ENCODE data around the gene CENPF.
"Not testable (repeated sequence)": the region's sequence is repeated elsewhere in the genome, so short reads cannot be mapped to it uniquely, and the experiment has no call there.

CENPF gene

DNA sequence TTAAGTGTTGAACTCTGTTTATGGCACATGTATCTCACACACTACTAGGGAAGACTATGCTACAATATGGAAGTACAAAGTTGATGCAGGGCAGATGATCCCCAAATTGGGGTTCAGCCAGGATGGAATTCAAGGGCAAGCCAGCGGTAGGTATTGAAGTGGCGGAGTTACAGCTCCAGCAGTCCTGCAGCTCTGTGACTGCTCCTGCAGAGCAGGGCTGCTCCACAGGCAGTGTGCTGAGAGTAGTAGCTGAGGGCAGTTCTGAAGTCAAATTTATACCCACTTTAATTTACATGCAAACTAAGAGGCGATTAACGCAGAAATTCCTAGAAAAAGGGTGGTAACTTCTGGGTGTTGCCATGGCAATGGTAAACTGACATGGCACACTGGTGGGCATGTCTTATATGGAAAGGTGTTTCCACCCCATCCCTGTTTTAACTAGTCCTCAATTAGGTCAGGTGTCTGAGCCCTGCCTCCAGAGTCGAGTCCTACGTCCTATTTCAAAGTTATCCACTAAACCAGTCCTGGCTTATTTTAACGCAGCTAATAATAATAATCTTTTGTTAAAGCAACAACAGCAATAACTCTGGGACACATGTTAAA, 20.6 kb upstream of the CENPF start:
- no peak for DNase-seq

DNA sequence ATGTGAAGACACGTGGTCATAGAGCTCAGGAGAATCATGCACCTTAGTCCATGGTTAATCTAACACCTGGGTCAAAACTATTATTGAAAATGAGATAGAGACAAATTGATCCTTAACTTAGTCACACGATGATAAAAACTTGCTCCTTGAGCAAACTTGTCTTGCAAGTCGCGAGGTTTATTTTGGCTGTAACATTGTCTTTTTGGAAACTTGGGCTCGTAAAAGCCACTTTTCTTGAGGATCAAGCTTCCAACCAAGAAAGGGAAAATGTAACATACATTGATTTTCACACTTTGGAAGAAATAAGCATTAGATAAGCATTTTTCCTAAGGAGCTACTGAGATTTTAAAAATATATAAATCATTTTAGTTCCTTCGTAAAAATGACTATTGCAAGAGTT, 19.9 kb upstream of the CENPF start:
- no peak for DNase-seq

- DNase-seq, result no peak
Measured at GRCh38 chr1:214583824-214584554, 19.0 kb upstream of the CENPF start.

DNA sequence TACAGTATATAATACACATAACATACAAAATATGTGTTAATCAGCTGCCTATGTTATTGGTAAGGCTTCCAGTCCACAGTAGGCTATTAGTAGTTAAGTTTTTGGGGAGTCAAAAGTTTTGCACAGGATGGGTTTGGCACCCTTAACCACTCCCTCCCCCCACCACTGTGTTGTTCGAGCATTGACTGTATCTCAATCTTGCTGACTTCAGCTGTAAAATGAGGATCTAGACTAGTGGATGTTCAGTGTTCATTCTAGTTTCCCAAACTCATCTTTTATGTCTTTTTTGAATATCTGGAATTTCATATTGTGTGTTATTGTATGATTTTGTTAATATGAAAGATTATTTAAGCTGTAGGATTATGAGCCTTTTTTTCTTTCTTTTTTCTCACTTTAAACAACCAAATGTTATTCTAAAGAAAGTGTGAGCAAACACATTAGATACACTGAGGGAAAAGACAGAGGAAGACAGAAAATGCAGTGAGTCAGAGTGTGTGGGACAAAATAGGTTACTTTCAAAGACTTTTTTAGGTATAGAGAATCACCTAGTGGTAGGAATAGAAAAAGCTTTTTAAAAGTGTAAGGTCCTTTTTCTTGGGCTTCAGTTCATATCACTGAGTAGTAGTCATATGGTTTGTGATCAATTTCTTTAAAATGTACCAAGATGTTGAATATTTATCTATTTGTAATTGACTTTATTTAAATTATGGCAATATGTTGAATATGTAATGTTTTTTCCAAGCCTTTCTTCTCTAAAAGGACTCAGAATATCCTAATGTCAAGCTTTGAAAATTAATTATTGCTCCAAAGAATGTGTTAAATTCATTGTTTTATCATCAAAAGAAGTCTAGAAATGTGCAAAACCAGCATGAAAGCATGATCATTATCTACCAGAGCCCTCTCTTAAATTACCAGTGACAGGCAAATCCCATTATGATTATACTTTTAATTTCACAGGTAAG, 17.9 kb upstream of the CENPF start:
- no peak for DNase-seq

DNA sequence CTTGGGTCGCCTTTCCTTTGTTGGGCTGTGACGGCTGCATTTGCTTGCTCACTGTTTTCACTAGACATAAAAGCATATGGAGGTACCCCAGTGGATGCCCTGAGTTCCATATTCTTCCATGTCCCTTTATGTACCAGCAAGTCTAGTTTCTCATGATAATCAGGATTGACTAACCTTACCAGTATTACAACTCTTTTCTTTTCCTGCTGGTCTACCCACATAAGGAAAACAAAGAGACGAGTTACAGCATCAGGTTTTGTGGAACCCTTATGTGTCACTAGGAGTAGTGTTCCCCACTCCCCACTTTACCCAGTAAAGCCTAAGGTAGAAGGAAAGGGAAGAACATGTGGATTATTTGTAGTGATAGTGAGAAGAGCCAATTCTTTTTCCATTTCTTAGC, 16.4 kb upstream of the CENPF start:
- no peak for DNase-seq

DNA sequence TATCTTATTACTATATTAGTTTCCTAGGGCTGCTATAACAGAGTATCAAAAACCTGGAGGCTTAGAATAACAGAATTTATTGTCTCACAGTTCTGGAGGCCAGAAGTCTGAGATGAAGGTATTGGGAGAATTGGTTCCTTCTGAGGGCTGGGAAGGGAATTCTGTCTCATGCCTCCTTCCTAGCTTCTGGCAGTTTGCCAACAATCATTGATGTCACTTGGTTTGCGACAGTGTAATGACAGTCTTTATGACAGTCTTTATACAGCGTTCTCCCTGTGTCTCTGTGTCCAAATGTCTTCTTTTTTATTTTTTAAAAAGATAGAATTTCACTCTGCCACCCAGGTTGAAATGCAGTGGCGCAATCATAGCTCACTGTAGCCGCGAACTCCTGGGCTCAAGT, 15.8 kb upstream of the CENPF start:
- DNase-seq, result no peak

- DNase-seq, result no peak
Measured at GRCh38 chr1:214588963-214589597, 13.9 kb upstream of the CENPF start.

GRCh38 chr1:214590696-214591095, 12.3 kb upstream of the CENPF start:
- no peak for DNase-seq

DNA sequence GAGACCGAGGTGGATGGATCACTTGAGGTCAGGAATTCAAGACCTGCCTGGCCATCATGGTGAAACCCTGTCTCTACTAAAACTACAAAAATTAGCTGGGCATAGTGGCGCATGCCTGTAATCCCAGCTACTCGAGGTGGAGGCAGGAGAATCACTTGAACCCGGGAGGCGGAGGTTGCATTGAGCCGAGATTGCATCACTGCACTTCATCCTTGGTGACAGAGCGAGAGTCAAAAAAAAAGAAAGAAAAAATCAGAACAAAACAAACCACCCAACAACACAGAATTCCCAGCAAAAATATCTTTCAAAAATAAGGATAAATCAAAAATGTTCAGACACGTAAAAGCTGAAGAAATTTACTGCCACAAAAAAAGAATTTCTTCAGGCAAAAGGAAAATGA, 11.1 kb upstream of the CENPF start:
- not testable (repeated sequence) for DNase-seq

GRCh38 chr1:214593158-214593557, 9.8 kb upstream of the CENPF start:
- no peak for DNase-seq

- no peak for DNase-seq
Measured at GRCh38 chr1:214603819-214604252, 841 bp downstream of the CENPF start.

- no peak for DNase-seq
Measured at GRCh38 chr1:214604523-214604922, 1.5 kb downstream of the CENPF start.

GRCh38 chr1:214605484-214605883, 2.5 kb downstream of the CENPF start:
- not testable (repeated sequence) for DNase-seq

- not testable (repeated sequence) for DNase-seq
Measured at GRCh38 chr1:214605933-214606925, 3.2 kb downstream of the CENPF start.

GRCh38 chr1:214607492-214608215, 4.7 kb downstream of the CENPF start:
- not testable (repeated sequence) for DNase-seq

GRCh38 chr1:214608216-214608783, 5.3 kb downstream of the CENPF start:
- not testable (repeated sequence) for DNase-seq

- not testable (repeated sequence) for DNase-seq
Measured at GRCh38 chr1:214608817-214609216, 5.8 kb downstream of the CENPF start.

DNA sequence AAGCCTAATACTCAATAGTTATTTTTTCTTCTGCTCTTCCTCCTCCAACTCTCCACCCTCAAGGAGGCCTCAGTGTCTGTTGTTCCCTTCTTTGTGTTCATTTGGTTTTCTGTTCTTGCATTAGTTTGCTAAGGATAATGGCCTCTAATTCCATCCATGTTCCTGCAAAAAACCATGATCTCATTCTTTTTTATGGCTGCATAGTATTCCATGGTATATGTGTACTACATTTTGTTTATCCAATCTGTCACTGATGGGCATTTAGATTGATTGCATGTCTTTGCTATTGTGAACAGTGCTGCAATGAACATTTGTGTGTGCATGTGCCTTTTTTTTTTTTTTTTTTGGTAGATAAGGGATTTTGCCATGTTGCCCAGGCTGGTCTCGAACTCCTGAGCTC, 6.7 kb downstream of the CENPF start:
- DNase-seq, result no peak

DNA sequence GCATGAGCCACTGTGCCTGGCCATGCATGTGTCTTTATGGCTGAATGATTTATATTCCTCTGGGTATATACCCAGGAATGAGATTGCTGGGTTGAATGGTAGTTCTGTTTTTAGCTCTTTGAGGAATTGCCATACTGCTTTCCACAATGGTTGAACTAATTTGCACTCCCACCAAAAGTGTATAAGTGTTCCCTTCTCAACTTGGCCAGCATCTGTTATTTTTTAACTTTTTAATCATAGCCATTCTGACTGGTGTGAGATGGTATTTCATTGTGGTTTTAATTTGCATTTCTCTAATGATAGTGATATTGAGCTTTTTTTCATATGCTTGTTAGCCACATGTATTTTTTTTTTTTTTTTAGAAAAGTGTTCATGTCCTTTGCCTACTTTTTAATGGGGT, 7.1 kb downstream of the CENPF start:
- not testable (repeated sequence) for DNase-seq
